T-cell (primary cell): ENCODE data around the gene CALD1. TPM values are rescaled to one million over a fixed set of nuclear protein-coding genes. Genes with fewer than 3 reads are reported as not detected.

Source experiments
- ATAC-seq, 4 experiments: fragments of 200-7000 bp in 3 of 4; fragments of 150-1000 bp in 1 of 4; cut with Tn5 transposase; replicated peaks in 1 of 4; 1 replicate in 3 of 4; 2 replicates in 1 of 4; pipeline ENCODE4 v1.10.0; 2021; ENCODE audit warnings: moderate library complexity in 3 of 4, mild to moderate bottlenecking in 2 of 4, moderate number of reproducible peaks in 1 of 4
- CTCF ChIA-PET, 2 donors: fragments of 300-600 bp; sonication (Branson Sonifier 250); formaldehyde crosslinking; loops; one replicate each; lab custom pipeline; 2022; ENCODE audit warnings: antibody characterized with exemption in 2 of 2; lab: Charles Lee
- POLR2A ChIA-PET, 2 donors: fragments of 300-600 bp; sonication (Branson Sonifier 250); formaldehyde crosslinking; loops; one replicate each; lab custom pipeline; 2022; ENCODE audit warnings: antibody characterized with exemption in 2 of 2; lab: Charles Lee
- DNase-seq, 35 experiments: peaks; one replicate each; pipeline versions ENCODE4 v3.0.0 to v3.0.0-alpha.2; 2013 to 2023
- H3K27ac ChIP-seq: one replicate; pipeline ENCODE4 v1.5.1; 2013; ENCODE audit warnings: low read length
- H3K27me3 ChIP-seq, 2 experiments: replicated peaks in 1 of 2; 1 replicate in 1 of 2; 2 replicates in 1 of 2; pipeline versions ENCODE4 v1.6.1 to v1.7.0; 2013; ENCODE audit warnings: low read length in 1 of 2, mixed read lengths in 1 of 2; ENCODE audit not compliant: control insufficient read depth in 2 of 2, insufficient read depth in 2 of 2; ENCODE audit errors: extremely low read depth in 1 of 2
- H3K36me3 ChIP-seq, 2 donors: 1 replicate in 1 of 2; 2 replicates in 1 of 2; pipeline versions ENCODE4 v1.6.1 to v1.7.0; 2013; ENCODE audit warnings: low read length in 1 of 2; ENCODE audit not compliant: control insufficient read depth in 2 of 2, insufficient read depth in 1 of 2; ENCODE audit errors: extremely low read depth in 1 of 2
- H3K4me1 ChIP-seq, 2 experiments: 1 replicate in 1 of 2; 2 replicates in 1 of 2; pipeline versions ENCODE4 v1.6.1 to v1.7.0; 2013; ENCODE audit warnings: low read length in 2 of 2, mixed read lengths in 1 of 2; ENCODE audit not compliant: insufficient read depth in 2 of 2, control insufficient read depth in 1 of 2; ENCODE audit errors: extremely low read depth in 1 of 2
- H3K4me3 ChIP-seq, 2 donors: 1 replicate in 1 of 2; 2 replicates in 1 of 2; pipeline versions ENCODE4 v1.5.1 to v1.7.0; 2013; ENCODE audit warnings: mild to moderate bottlenecking in 2 of 2, low read length in 1 of 2, moderate library complexity in 1 of 2; ENCODE audit not compliant: control insufficient read depth in 1 of 2; ENCODE audit errors: extremely low read depth in 1 of 2
- H3K9me3 ChIP-seq: 2 replicates; pipeline ENCODE4 v1.7.0; 2013
- H3K27ac Mint-ChIP-seq, 2 donors: one replicate each; pipeline ENCODE4 v1.8.0; 2020 to 2021; ENCODE audit warnings: mild to moderate bottlenecking in 2 of 2, mixed read lengths in 2 of 2
- H3K27me3 Mint-ChIP-seq, 2 donors: one replicate each; pipeline ENCODE4 v1.8.0; 2021 to 2022; ENCODE audit warnings: mixed read lengths in 2 of 2
- H3K36me3 Mint-ChIP-seq: one replicate; pipeline ENCODE4 v1.8.0; 2021; ENCODE audit warnings: mixed read lengths
- H3K4me1 Mint-ChIP-seq, 3 donors: one replicate each; pipeline ENCODE4 v1.8.0; 2020 to 2022; ENCODE audit warnings: mixed read lengths in 3 of 3, mild to moderate bottlenecking in 1 of 3
- H3K4me3 Mint-ChIP-seq, 3 donors: one replicate each; pipeline ENCODE4 v1.8.0; 2020 to 2022; ENCODE audit warnings: mild to moderate bottlenecking in 3 of 3, mixed read lengths in 3 of 3, moderate library complexity in 3 of 3
- H3K9me3 Mint-ChIP-seq, 3 donors: one replicate each; pipeline ENCODE4 v1.8.0; 2020 to 2022; ENCODE audit warnings: mixed read lengths in 3 of 3
- WGBS: methylation state at CpG from one replicate; pipeline ENCODE4 v1.1.5; 2013; ENCODE audit warnings: missing lambda C conversion rate; ENCODE audit not compliant: insufficient coverage; 5-methylcytosine and 5-hydroxymethylcytosine counted together
- total RNA-seq, 35 experiments: library from RNA in 6 of 35; stranded (reverse) in 6 of 35; fragments of 120-200 nt in 1 of 35; gene quantifications; one replicate each; pipeline versions ENCODE4 v1.2.1 to v1.2.4 and lab custom pipeline; 2013 to 2026

The CALD1 gene
- total RNA-seq, 5 donors from 2014 or later (not counting 1 experiment from before 2014, with no cell fraction given) = 0.95 to 2.4 (median 1.4) TPM; not detected in 1

- Histone ChIP-seq H3K4me1 (no peaks in the 10 kb centered on the region), H3K27ac (no peak overlapping the region), H3K4me3 (no peak overlapping the region), H3K27me3 (no peaks in the 10 kb centered on the region), H3K9me3 (no peaks in the 10 kb centered on the region), H3K36me3 (no peaks in the 10 kb centered on the region)
- ChIA-PET POLR2A (no interaction called here), CTCF (no interaction called here)
- ATAC-seq (no peak), DNase-seq (peak in 1 of 35 experiments; percentile 2)
- no peaks in the 10 kb centered on the region for H3K4me1 Mint-ChIP-seq
- H3K27ac Mint-ChIP-seq = peak overlapping the region in 1 of 2 donors; percentile 49
- H3K9me3 Mint-ChIP-seq = no peaks in the 10 kb centered on the region
- no peaks in the 10 kb centered on the region for H3K27me3 Mint-ChIP-seq
- peaks cover 7% of the 10 kb centered on the region for H3K36me3 Mint-ChIP-seq
- WGBS = 93% methylated on average over 6 of the region's 15 CpGs
- peak overlapping the region in 1 of 3 donors; percentile 22 for H3K4me3 Mint-ChIP-seq
Measured at GRCh38 chr7:134831862-134832261, 52.4 kb downstream of the CALD1 start.

GRCh38 chr7:134832367-134832766, 52.9 kb downstream of the CALD1 start:
- no peak overlapping the region for H3K4me3 Mint-ChIP-seq
- CTCF ChIA-PET = no interaction called here

GRCh38 chr7:134834689-134835462, 55.4 kb downstream of the CALD1 start:
- WGBS = 85% methylated on average over 1 of the region's 3 CpGs
- H3K9me3 ChIP-seq = no peaks in the 10 kb centered on the region
- no peaks in the 10 kb centered on the region for H3K27me3 Mint-ChIP-seq
- ChIA-PET POLR2A (no interaction called here), CTCF (no interaction called here)
- H3K4me1 Mint-ChIP-seq = no peaks in the 10 kb centered on the region
- DNase-seq (no peak), ATAC-seq (no peak)
- no peaks in the 10 kb centered on the region for H3K36me3 ChIP-seq
- no peak overlapping the region for H3K27ac Mint-ChIP-seq
- H3K9me3 Mint-ChIP-seq = no peaks in the 10 kb centered on the region
- H3K27me3 ChIP-seq = no peaks in the 10 kb centered on the region
- H3K4me3 Mint-ChIP-seq = no peak overlapping the region
- H3K36me3 Mint-ChIP-seq = peaks cover 8% of the 10 kb centered on the region
- H3K4me1 ChIP-seq = no peaks in the 10 kb centered on the region
- no peak overlapping the region for H3K4me3 ChIP-seq
- H3K27ac ChIP-seq = no peak overlapping the region

More at GRCh38 chr7:134832367-134832766, 52.9 kb downstream of the CALD1 start:
- POLR2A ChIA-PET = no interaction called here
- DNase-seq (no peak), ATAC-seq (no peak)
- no peaks in the 10 kb centered on the region for H3K9me3 ChIP-seq
- Mint-ChIP-seq H3K36me3 (peaks cover 8% of the 10 kb centered on the region), H3K27ac (no peak overlapping the region), H3K27me3 (no peaks in the 10 kb centered on the region), H3K4me1 (no peaks in the 10 kb centered on the region), H3K9me3 (no peaks in the 10 kb centered on the region)
- H3K27ac ChIP-seq = no peak overlapping the region
- no CpG with 5 or more reads among the region's 3 CpGs for WGBS
- no peaks in the 10 kb centered on the region for H3K36me3 ChIP-seq
- no peaks in the 10 kb centered on the region for H3K4me1 ChIP-seq
- no peak overlapping the region for H3K4me3 ChIP-seq
- H3K27me3 ChIP-seq = no peaks in the 10 kb centered on the region

- no peak overlapping the region for H3K4me3 Mint-ChIP-seq
Measured at GRCh38 chr7:134835463-134835823, 56.0 kb downstream of the CALD1 start.

GRCh38 chr7:134836447-134836846, 57.0 kb downstream of the CALD1 start:
- Mint-ChIP-seq H3K27me3 (no peaks in the 10 kb centered on the region), H3K27ac (no peak overlapping the region), H3K4me1 (no peaks in the 10 kb centered on the region), H3K4me3 (no peak overlapping the region), H3K36me3 (peaks cover 8% of the 10 kb centered on the region), H3K9me3 (no peaks in the 10 kb centered on the region)
- ChIA-PET CTCF (interaction anchor here in 1 of 2 donors (0.6 kb wide), 1 partner anchor 215 kb away, joined by 4 read pairs; no protein-coding TSS in a partner anchor), POLR2A (no interaction called here)
- DNase-seq (peak in 1 of 35 experiments; percentile 5), ATAC-seq (no peak)
- Histone ChIP-seq H3K4me3 (no peak overlapping the region), H3K27me3 (no peaks in the 10 kb centered on the region), H3K27ac (no peak overlapping the region), H3K36me3 (no peaks in the 10 kb centered on the region), H3K4me1 (no peaks in the 10 kb centered on the region), H3K9me3 (no peaks in the 10 kb centered on the region)
- 43% methylated on average over 4 of the region's 6 CpGs for WGBS

More at GRCh38 chr7:134835463-134835823, 56.0 kb downstream of the CALD1 start:
- Histone ChIP-seq H3K4me1 (no peaks in the 10 kb centered on the region), H3K27me3 (no peaks in the 10 kb centered on the region), H3K9me3 (no peaks in the 10 kb centered on the region), H3K36me3 (no peaks in the 10 kb centered on the region), H3K4me3 (no peak overlapping the region), H3K27ac (no peak overlapping the region)
- no peak overlapping the region for H3K27ac Mint-ChIP-seq
- DNase-seq (no peak), ATAC-seq (no peak)
- peaks cover 8% of the 10 kb centered on the region for H3K36me3 Mint-ChIP-seq
- WGBS = no CpG with 5 or more reads among the region's 4 CpGs
- ChIA-PET CTCF (interaction anchor here in 1 of 2 donors (0.6 kb wide), 1 partner anchor 21 kb away, joined by 5 read pairs; no protein-coding TSS in a partner anchor), POLR2A (no interaction called here)
- no peaks in the 10 kb centered on the region for H3K27me3 Mint-ChIP-seq
- H3K9me3 Mint-ChIP-seq = no peaks in the 10 kb centered on the region
- no peaks in the 10 kb centered on the region for H3K4me1 Mint-ChIP-seq

GRCh38 chr7:134839298-134839697, 59.9 kb downstream of the CALD1 start:
- no peaks in the 10 kb centered on the region for H3K9me3 Mint-ChIP-seq
- H3K9me3 ChIP-seq = no peaks in the 10 kb centered on the region
- ChIA-PET CTCF (no interaction called here), POLR2A (no interaction called here)
- H3K4me1 ChIP-seq = no peaks in the 10 kb centered on the region
- H3K27me3 Mint-ChIP-seq = no peaks in the 10 kb centered on the region
- no peak overlapping the region for H3K27ac ChIP-seq
- H3K36me3 Mint-ChIP-seq = peaks cover 6% of the 10 kb centered on the region
- no peaks in the 10 kb centered on the region for H3K4me1 Mint-ChIP-seq
- H3K4me3 Mint-ChIP-seq = no peak overlapping the region
- H3K27me3 ChIP-seq = no peaks in the 10 kb centered on the region
- ATAC-seq = no peak
- DNase-seq = no peak
- no peak overlapping the region for H3K27ac Mint-ChIP-seq
- H3K36me3 ChIP-seq = no peaks in the 10 kb centered on the region
- no peak overlapping the region for H3K4me3 ChIP-seq
